DMS53 treated with DMSO at 0.1 percent for 48 hours (cell line): ENCODE measurements around the gene NPR1.
"Not testable (repeated sequence)": the region's sequence is repeated elsewhere in the genome, so short reads cannot be mapped to it uniquely, and the experiment has no call there.

Source experiments
- DNase-seq: peaks from one replicate; lab custom pipeline; 2025; ENCODE audit not compliant: unreplicated experiment; lab: John Stamatoyannopoulos, UW

The NPR1 gene

GRCh38 chr1:153678519-153679336 is at the start of gene NPR1:
Gene NPR1, plus strand, starts transcription at chr1:153678688. Its CDS starts 421 bp downstream, at chr1:153679109.
- peak; percentile 12 for DNase-seq

- DNase-seq, result no peak
Measured at GRCh38 chr1:153629343-153629665, 49.2 kb upstream of the NPR1 start.

GRCh38 chr1:153629971-153630370 is 48.5 kb upstream of the NPR1 start:
- no peak for DNase-seq

GRCh38 chr1:153630384-153630783 is 48.1 kb upstream of the NPR1 start:
- no peak for DNase-seq

GRCh38 chr1:153631047-153632022 is 47.2 kb upstream of the NPR1 start:
- no peak for DNase-seq

GRCh38 chr1:153633161-153633753 is 45.2 kb upstream of the NPR1 start:
- DNase-seq, result no peak

- DNase-seq, result peak; percentile 93
Measured at GRCh38 chr1:153633754-153634665, 44.5 kb upstream of the NPR1 start, which contains the start of gene CHTOP. Gene CHTOP, plus strand, starts transcription at chr1:153634066. Its CDS starts 2,523 bp downstream, at chr1:153636589.

- DNase-seq, result no peak
Measured at GRCh38 chr1:153635872-153636271, 42.6 kb upstream of the NPR1 start.

- no peak for DNase-seq
Measured at GRCh38 chr1:153636312-153636711, 42.2 kb upstream of the NPR1 start.

GRCh38 chr1:153638261-153638660 is 40.2 kb upstream of the NPR1 start:
- no peak for DNase-seq

- no peak for DNase-seq
Measured at GRCh38 chr1:153639280-153639679, 39.2 kb upstream of the NPR1 start.

- DNase-seq, result not testable (repeated sequence)
Measured at GRCh38 chr1:153640213-153640612, 38.3 kb upstream of the NPR1 start.

- DNase-seq, result no peak
Measured at GRCh38 chr1:153640861-153641260, 37.6 kb upstream of the NPR1 start.

- DNase-seq, result no peak
Measured at GRCh38 chr1:153642161-153642560, 36.3 kb upstream of the NPR1 start.

GRCh38 chr1:153643100-153643499 is 35.4 kb upstream of the NPR1 start:
- DNase-seq, result no peak

- no peak for DNase-seq
Measured at GRCh38 chr1:153643816-153644215, 34.7 kb upstream of the NPR1 start.

GRCh38 chr1:153646672-153647345 is 31.7 kb upstream of the NPR1 start:
- no peak for DNase-seq

GRCh38 chr1:153647346-153647714 is 31.2 kb upstream of the NPR1 start:
- no peak for DNase-seq

GRCh38 chr1:153648000-153648643 is 30.4 kb upstream of the NPR1 start:
- no peak for DNase-seq
